Cardiac muscle cell (in vitro differentiated cells and primary cell): Measurements from ENCODE around the gene STK40. TPM values are rescaled to one million over a fixed set of nuclear protein-coding genes. Genes with fewer than 3 reads are reported as not detected.

ENCODE experiments used
- DNase-seq, 2 donors: peaks; one replicate each; pipeline versions ENCODE4 v3.0.0 to v3.0.0-alpha.2; 2010 to 2017; ENCODE audit warnings: low read depth in 1 of 2, low spot score in 1 of 2
- H3K27ac ChIP-seq: fragments of 200-600 bp; sonication (generic); 2 replicates; pipeline ENCODE4 v1.5.1; 2016
- H3K27me3 ChIP-seq: fragments of 200-600 bp; sonication (generic); 2 replicates; pipeline ENCODE4 v1.6.0; 2016; ENCODE audit warnings: control low read depth
- H3K36me3 ChIP-seq: fragments of 200-600 bp; sonication (generic); 2 replicates; pipeline ENCODE4 v1.5.1; 2016; ENCODE audit warnings: control low read depth
- H3K4me1 ChIP-seq: fragments of 200-600 bp; sonication (generic); 2 replicates; pipeline ENCODE4 v1.8.1; 2017; ENCODE audit warnings: low read depth, mild to moderate bottlenecking, mixed run types
- H3K4me3 ChIP-seq: fragments of 200-600 bp; sonication (generic); 2 replicates; pipeline ENCODE4 v1.5.1; 2016; ENCODE audit warnings: mild to moderate bottlenecking
- H3K9me3 ChIP-seq: fragments of 200-600 bp; sonication (generic); 2 replicates; pipeline ENCODE4 v1.5.1; 2017; ENCODE audit warnings: low read depth, mild to moderate bottlenecking, control low read depth
- polyA plus RNA-seq: library from polyadenylated mRNA; unstranded; fragments of >200 nt; fragmentation: Nextera tagmentation; extraction: Ambion mirVana; gene quantifications from 2 replicates; pipeline ENCODE4 v1.2.1, GENCODE V29; 2016
- total RNA-seq: library from RNA; depleted of rRNA; stranded (reverse); fragments of >200 nt; gene quantifications from 2 replicates; pipeline ENCODE4 v1.2.3, GENCODE V29; 2016
- TF ChIP-seq, protein P1 (sequence below): IDR thresholded peaks from 2 replicates; pipeline ENCODE4 v1.5.1; 2012; ENCODE audit warnings: low read depth, mild to moderate bottlenecking, low read length

The STK40 gene
- total and polyA plus RNA-seq, 2 experiments from 2014 or later = 37.0 to 51.1 TPM

GRCh38 chr1:36402504-36402890 is 16.8 kb upstream of the STK40 start:
- Histone ChIP-seq H3K9me3 (no peaks in the 10 kb centered on the region), H3K4me3 (no peak overlapping the region), H3K27me3 (no peaks in the 10 kb centered on the region), H3K36me3 (no peaks in the 10 kb centered on the region), H3K4me1 (no peaks in the 10 kb centered on the region), H3K27ac (no peak overlapping the region)
- no peak for DNase-seq
- TF ChIP-seq, protein P1, sequence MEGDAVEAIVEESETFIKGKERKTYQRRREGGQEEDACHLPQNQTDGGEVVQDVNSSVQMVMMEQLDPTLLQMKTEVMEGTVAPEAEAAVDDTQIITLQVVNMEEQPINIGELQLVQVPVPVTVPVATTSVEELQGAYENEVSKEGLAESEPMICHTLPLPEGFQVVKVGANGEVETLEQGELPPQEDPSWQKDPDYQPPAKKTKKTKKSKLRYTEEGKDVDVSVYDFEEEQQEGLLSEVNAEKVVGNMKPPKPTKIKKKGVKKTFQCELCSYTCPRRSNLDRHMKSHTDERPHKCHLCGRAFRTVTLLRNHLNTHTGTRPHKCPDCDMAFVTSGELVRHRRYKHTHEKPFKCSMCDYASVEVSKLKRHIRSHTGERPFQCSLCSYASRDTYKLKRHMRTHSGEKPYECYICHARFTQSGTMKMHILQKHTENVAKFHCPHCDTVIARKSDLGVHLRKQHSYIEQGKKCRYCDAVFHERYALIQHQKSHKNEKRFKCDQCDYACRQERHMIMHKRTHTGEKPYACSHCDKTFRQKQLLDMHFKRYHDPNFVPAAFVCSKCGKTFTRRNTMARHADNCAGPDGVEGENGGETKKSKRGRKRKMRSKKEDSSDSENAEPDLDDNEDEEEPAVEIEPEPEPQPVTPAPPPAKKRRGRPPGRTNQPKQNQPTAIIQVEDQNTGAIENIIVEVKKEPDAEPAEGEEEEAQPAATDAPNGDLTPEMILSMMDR = no peak

- TF ChIP-seq, protein P1 = no peak
- H3K27me3 ChIP-seq = no peaks in the 10 kb centered on the region
- no peaks in the 10 kb centered on the region for H3K36me3 ChIP-seq
- H3K4me3 ChIP-seq = peak overlapping the region; percentile 60
- H3K4me1 ChIP-seq = peaks cover 3% of the 10 kb centered on the region
- H3K9me3 ChIP-seq = no peaks in the 10 kb centered on the region
- no peak for DNase-seq
- peak overlapping the region; percentile 93 for H3K27ac ChIP-seq
These were observed 16.1 kb upstream of the STK40 start for GRCh38 chr1:36401602-36402503.

- DNase-seq = peak; percentile 72 to 92
- Histone ChIP-seq H3K4me1 (peaks cover 5% of the 10 kb centered on the region), H3K9me3 (no peaks in the 10 kb centered on the region), H3K27ac (peak overlapping the region; percentile 93), H3K36me3 (no peaks in the 10 kb centered on the region), H3K27me3 (no peaks in the 10 kb centered on the region), H3K4me3 (peak overlapping the region; percentile 60)
- TF ChIP-seq, protein P1 = no peak
These were observed 15.3 kb upstream of the STK40 start for GRCh38 chr1:36400825-36401601.

DNA sequence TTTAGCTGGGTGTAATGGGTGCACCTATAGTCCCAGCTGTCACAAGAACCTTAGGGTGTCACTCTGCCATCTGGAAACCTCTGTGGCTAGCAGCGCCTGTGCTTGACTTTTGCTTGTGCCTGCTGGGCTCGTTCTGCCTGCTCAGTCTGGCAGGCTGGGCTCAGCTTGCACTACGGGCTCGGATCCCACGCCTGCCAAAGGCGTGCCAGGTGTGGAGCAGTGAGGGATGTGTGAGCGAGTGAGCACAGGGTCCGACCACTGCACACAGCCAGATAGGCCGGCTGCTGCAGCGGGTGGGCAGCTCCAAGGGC is 14.7 kb upstream of the STK40 start:
- H3K27me3 ChIP-seq = no peaks in the 10 kb centered on the region
- peak overlapping the region; percentile 60 for H3K4me3 ChIP-seq
- H3K36me3 ChIP-seq = no peaks in the 10 kb centered on the region
- DNase-seq = peak in 1 of 2 donors; percentile 2
- H3K27ac ChIP-seq = peak overlapping the region; percentile 93
- TF ChIP-seq, protein P1 = no peak
- peaks cover 5% of the 10 kb centered on the region for H3K4me1 ChIP-seq
- no peaks in the 10 kb centered on the region for H3K9me3 ChIP-seq

- DNase-seq = no peak
- no peak overlapping the region for H3K4me3 ChIP-seq
- H3K9me3 ChIP-seq = no peaks in the 10 kb centered on the region
- peaks cover 4% of the 10 kb centered on the region for H3K36me3 ChIP-seq
- TF ChIP-seq, protein P1 = no peak
- no peaks in the 10 kb centered on the region for H3K27me3 ChIP-seq
- H3K27ac ChIP-seq = no peak overlapping the region
- H3K4me1 ChIP-seq = peaks cover 5% of the 10 kb centered on the region
These were observed 12.8 kb upstream of the STK40 start for GRCh38 chr1:36398370-36398977.
